ENCODE results near the gene FUBP3.

DNA sequence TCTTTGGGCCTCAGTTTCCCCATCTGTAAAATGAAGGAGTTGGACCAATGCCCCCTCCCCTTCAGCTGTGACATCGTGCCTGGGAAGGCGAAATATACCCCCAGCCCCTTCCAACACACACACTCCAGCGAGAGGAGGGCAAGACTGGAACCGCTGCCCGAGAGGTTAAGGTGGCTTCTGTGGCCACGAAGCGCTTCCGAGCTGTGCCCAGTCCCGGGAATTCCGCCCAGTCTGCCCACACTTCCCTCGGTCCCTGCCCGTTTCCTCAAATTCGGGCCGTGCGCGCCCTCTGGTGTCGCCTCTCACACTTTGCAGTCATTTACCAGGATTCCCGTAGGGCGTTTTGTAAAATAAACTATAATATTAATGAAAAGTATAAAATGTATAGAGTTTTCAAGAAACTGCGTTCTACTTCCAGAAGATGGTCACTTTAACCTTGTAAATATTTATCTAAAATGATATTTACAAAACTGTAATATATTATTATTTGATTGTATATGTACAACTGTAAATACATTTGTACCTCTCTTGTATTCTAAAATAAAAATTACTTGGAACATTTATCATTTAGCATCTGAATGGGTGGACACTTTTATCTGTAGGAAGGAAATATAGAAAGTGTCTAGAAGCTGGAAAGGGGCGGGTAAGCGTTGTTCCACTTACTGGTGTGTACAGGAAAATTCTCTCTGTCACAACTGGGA, 103.2 kb downstream of the FUBP3 start:
- no peak for TF ChIP-seq POLR2A (IDR thresholded peaks at IDR 0.05)
- TF ChIP-seq, protein P1, sequence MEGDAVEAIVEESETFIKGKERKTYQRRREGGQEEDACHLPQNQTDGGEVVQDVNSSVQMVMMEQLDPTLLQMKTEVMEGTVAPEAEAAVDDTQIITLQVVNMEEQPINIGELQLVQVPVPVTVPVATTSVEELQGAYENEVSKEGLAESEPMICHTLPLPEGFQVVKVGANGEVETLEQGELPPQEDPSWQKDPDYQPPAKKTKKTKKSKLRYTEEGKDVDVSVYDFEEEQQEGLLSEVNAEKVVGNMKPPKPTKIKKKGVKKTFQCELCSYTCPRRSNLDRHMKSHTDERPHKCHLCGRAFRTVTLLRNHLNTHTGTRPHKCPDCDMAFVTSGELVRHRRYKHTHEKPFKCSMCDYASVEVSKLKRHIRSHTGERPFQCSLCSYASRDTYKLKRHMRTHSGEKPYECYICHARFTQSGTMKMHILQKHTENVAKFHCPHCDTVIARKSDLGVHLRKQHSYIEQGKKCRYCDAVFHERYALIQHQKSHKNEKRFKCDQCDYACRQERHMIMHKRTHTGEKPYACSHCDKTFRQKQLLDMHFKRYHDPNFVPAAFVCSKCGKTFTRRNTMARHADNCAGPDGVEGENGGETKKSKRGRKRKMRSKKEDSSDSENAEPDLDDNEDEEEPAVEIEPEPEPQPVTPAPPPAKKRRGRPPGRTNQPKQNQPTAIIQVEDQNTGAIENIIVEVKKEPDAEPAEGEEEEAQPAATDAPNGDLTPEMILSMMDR (IDR thresholded peaks at IDR 0.05) = peak; percentile 75 to 82 (median 78)

Data from uterus (tissue), 2 donors.